Endodermal cell (in vitro differentiated cells): ENCODE data around the gene CDH4. TPM values are rescaled to one million over a fixed set of nuclear protein-coding genes. Genes with fewer than 3 reads are reported as not detected.

ENCODE experiments used
- DNase-seq: peaks from one replicate; pipeline ENCODE4 v3.0.0-alpha.2; 2017
- H3K27ac ChIP-seq: 2 replicates; pipeline ENCODE4 v1.5.1; 2013; ENCODE audit warnings: mild to moderate bottlenecking, low read depth, low read length, moderate library complexity
- H3K27me3 ChIP-seq: 2 replicates; pipeline ENCODE4 v1.6.1; 2013; ENCODE audit warnings: mild to moderate bottlenecking, low read length, moderate library complexity; ENCODE audit not compliant: insufficient read depth, control insufficient read depth, poor library complexity, severe bottlenecking
- H3K36me3 ChIP-seq: 2 replicates; pipeline ENCODE4 v1.7.0; 2013; ENCODE audit warnings: mild to moderate bottlenecking, low read length, moderate library complexity; ENCODE audit not compliant: control insufficient read depth, insufficient read depth
- H3K4me1 ChIP-seq: one replicate; pipeline ENCODE4 v1.7.0; 2013; ENCODE audit warnings: low read length; ENCODE audit not compliant: control insufficient read depth, insufficient read depth
- H3K4me3 ChIP-seq: 2 replicates; pipeline ENCODE4 v1.5.1; 2013; ENCODE audit warnings: mild to moderate bottlenecking, low read length, moderate library complexity
- H3K9ac ChIP-seq: 2 replicates; pipeline ENCODE4 v1.6.1; 2013; ENCODE audit warnings: mild to moderate bottlenecking, low read length, moderate library complexity; ENCODE audit not compliant: poor library complexity, severe bottlenecking; ENCODE audit errors: extremely low read depth
- H3K9me3 ChIP-seq: 2 replicates; pipeline ENCODE4 v1.6.1; 2013; ENCODE audit warnings: mild to moderate bottlenecking, low read length, moderate library complexity; ENCODE audit not compliant: control insufficient read depth
- H3K27ac Mint-ChIP-seq: 2 replicates; pipeline ENCODE4 v1.8.0; 2020; ENCODE audit warnings: mixed read lengths
- H3K27me3 Mint-ChIP-seq: 2 replicates; pipeline ENCODE4 v1.8.0; 2021; ENCODE audit warnings: mild to moderate bottlenecking, mixed read lengths; ENCODE audit not compliant: insufficient read depth
- H3K36me3 Mint-ChIP-seq: 2 replicates; pipeline ENCODE4 v1.8.0; 2020; ENCODE audit warnings: low read depth, mixed read lengths
- H3K4me1 Mint-ChIP-seq: 2 replicates; pipeline ENCODE4 v1.8.0; 2020; ENCODE audit warnings: mixed read lengths
- H3K4me3 Mint-ChIP-seq: 2 replicates; pipeline ENCODE4 v1.8.0; 2020; ENCODE audit warnings: mild to moderate bottlenecking, moderate library complexity, mixed read lengths
- H3K9me3 Mint-ChIP-seq: 2 replicates; pipeline ENCODE4 v1.8.0; 2020; ENCODE audit warnings: mild to moderate bottlenecking, mixed read lengths
- CTCF ChIP-seq: fragments of 200-600 bp; sonication (generic); conservative IDR thresholded peaks from 2 replicates; pipeline ENCODE4 v1.5.0; 2021; ENCODE audit warnings: antibody characterized with exemption, mild to moderate bottlenecking
- WGBS, 2 experiments: methylation state at CpG; one replicate each; pipeline versions ENCODE4 v1.1.5 to v1.1.7; 2013; ENCODE audit warnings: missing lambda C conversion rate in 2 of 2, mixed read lengths in 1 of 2; ENCODE audit not compliant: insufficient coverage in 1 of 2, insufficient read length in 1 of 2; 5-methylcytosine and 5-hydroxymethylcytosine counted together
- total RNA-seq, 2 donors: library from RNA; stranded (reverse); fragmentation: NEBNext Ultra II Directional in 1 of 2; extraction: Animal tissue kit (Norgen Biotek cat#: 25700) in 1 of 2; gene quantifications; 2 replicates in 1 of 2; 3 replicates in 1 of 2; pipeline ENCODE4 v1.2.1, GENCODE V29; 2021

Gene CDH4
- total RNA-seq, 2 donors from 2014 or later: 1.8 to 5.8 TPM

- no peaks in the 10 kb centered on the region for H3K36me3 ChIP-seq
- H3K4me1 ChIP-seq: no peaks in the 10 kb centered on the region
- 93 to 95% methylated on average over 7 to 8 of the region's 8 CpGs for WGBS, 2 experiments
- Mint-ChIP-seq H3K4me3 (no peak overlapping the region), H3K27me3 (peaks cover 20% of the 10 kb centered on the region), H3K36me3 (no peaks in the 10 kb centered on the region), H3K27ac (no peak overlapping the region), H3K4me1 (peaks cover 9% of the 10 kb centered on the region), H3K9me3 (peaks cover 7% of the 10 kb centered on the region)
- no peak for DNase-seq
- H3K27me3 ChIP-seq: no peaks in the 10 kb centered on the region
- H3K9me3 ChIP-seq: no peaks in the 10 kb centered on the region
- H3K27ac ChIP-seq: no peak overlapping the region
- no peak overlapping the region for H3K4me3 ChIP-seq
- no peak overlapping the region for H3K9ac ChIP-seq
- TF ChIP-seq CTCF: no peak
These were observed 397.8 kb downstream of the CDH4 start for GRCh38 chr20:61649860-61650162.

- no peaks in the 10 kb centered on the region for H3K9me3 ChIP-seq
- no peak overlapping the region for H3K9ac ChIP-seq
- no peaks in the 10 kb centered on the region for H3K4me1 ChIP-seq
- H3K9me3 Mint-ChIP-seq: peaks cover 7% of the 10 kb centered on the region
- H3K36me3 Mint-ChIP-seq: no peaks in the 10 kb centered on the region
- DNase-seq: no peak
- H3K36me3 ChIP-seq: no peaks in the 10 kb centered on the region
- H3K4me1 Mint-ChIP-seq: peaks cover 9% of the 10 kb centered on the region
- H3K4me3 Mint-ChIP-seq: no peak overlapping the region
- 91 to 95% methylated on average over 21 to 34 of the region's 34 CpGs for WGBS, 2 experiments
- H3K27ac ChIP-seq: no peak overlapping the region
- no peak overlapping the region for H3K4me3 ChIP-seq
- H3K27me3 ChIP-seq: no peaks in the 10 kb centered on the region
- TF ChIP-seq CTCF: no peak
- H3K27ac Mint-ChIP-seq: no peak overlapping the region
- H3K27me3 Mint-ChIP-seq: peaks cover 28% of the 10 kb centered on the region
These were observed 399.1 kb downstream of the CDH4 start for GRCh38 chr20:61650912-61651733.

- H3K27me3 ChIP-seq: no peaks in the 10 kb centered on the region
- Mint-ChIP-seq H3K4me3 (no peak overlapping the region), H3K9me3 (peaks cover 7% of the 10 kb centered on the region), H3K4me1 (peaks cover 9% of the 10 kb centered on the region), H3K27ac (no peak overlapping the region), H3K27me3 (peaks cover 33% of the 10 kb centered on the region), H3K36me3 (no peaks in the 10 kb centered on the region)
- TF ChIP-seq CTCF: no peak
- H3K4me1 ChIP-seq: no peaks in the 10 kb centered on the region
- 96 to 98% methylated on average over 9 to 10 of the region's 10 CpGs for WGBS, 2 experiments
- H3K4me3 ChIP-seq: no peak overlapping the region
- no peaks in the 10 kb centered on the region for H3K36me3 ChIP-seq
- H3K27ac ChIP-seq: no peak overlapping the region
- DNase-seq: no peak
- H3K9ac ChIP-seq: no peak overlapping the region
- no peaks in the 10 kb centered on the region for H3K9me3 ChIP-seq
These were observed 400.1 kb downstream of the CDH4 start for GRCh38 chr20:61652146-61652545.
